HCT116 (cell line): ENCODE data around the gene AGAP1. TPM values are rescaled to one million over a fixed set of nuclear protein-coding genes. Genes with fewer than 3 reads are reported as not detected.

Source experiments
- ATAC-seq: fragments of 200-7000 bp; cut with Tn5 transposase; 2 replicates; pipeline ENCODE4 v1.9.1; 2020; ENCODE audit warnings: mild to moderate bottlenecking, moderate library complexity
- BruUV-seq: library from RNA; stranded (reverse); fragments of 400-500 nt; replicated peaks from 2 replicates; lab custom pipeline; 2021; lab: Mats Ljungman, UMichigan
- CTCF ChIA-PET: fragments of 300-600 bp; sonication (Branson Sonifier 250); formaldehyde crosslinking; loops from one replicate; lab custom pipeline; 2021; ENCODE audit warnings: antibody characterized with exemption; lab: Charles Lee
- POLR2A ChIA-PET: fragments of 300-600, 350-600 bp; sonication (Branson Sonifier 250); formaldehyde crosslinking; loops from one replicate; lab custom pipeline; 2021; ENCODE audit warnings: antibody characterized with exemption; lab: Charles Lee
- RAD21 ChIA-PET, 2 experiments: fragments of 300-600 bp; sonication (Branson Sonifier 250); formaldehyde crosslinking; loops; one replicate each; lab custom pipeline; 2023; ENCODE audit warnings: low total read pairs in 2 of 2; ENCODE audit not compliant: uncharacterized antibody in 2 of 2, unreplicated experiment in 2 of 2, low non-redundant PET in 1 of 2; lab: Charles Lee
- DNase-seq: peaks from one replicate; pipeline ENCODE4 v3.0.0-alpha.2; 2010; ENCODE audit warnings: low read depth, low spot score
- H2AFZ ChIP-seq: fragments of 200-600 bp; shearing (Covaris generic), sonication (generic); 2 replicates; pipeline ENCODE4 v1.6.1; 2017; ENCODE audit warnings: low read depth, mixed run types, mixed read lengths, antibody characterized with exemption, low read length; ENCODE audit not compliant: poor library complexity, severe bottlenecking
- H3K27ac ChIP-seq: 2 replicates; pipeline ENCODE4 v1.5.1; 2012; ENCODE audit warnings: low read depth, low read length
- H3K27me3 ChIP-seq: fragments of 200-600 bp; sonication (generic); 2 replicates; pipeline ENCODE4 v1.6.1; 2016; ENCODE audit warnings: mixed run types, low read length, mixed read lengths; ENCODE audit not compliant: insufficient read depth
- H3K36me3 ChIP-seq, 2 experiments: fragments of 200-500 bp in 1 of 2; fragments of 200-600 bp in 1 of 2; sonication (Bioruptor generic) in 1 of 2; sonication (generic) in 1 of 2; 2 replicates each; pipeline versions ENCODE4 v1.5.1 to v1.6.1; 2014 to 2016; ENCODE audit warnings: low read length in 2 of 2, inconsistent platforms in 1 of 2, mixed read lengths in 1 of 2, mixed run types in 1 of 2; ENCODE audit not compliant: insufficient read depth in 2 of 2, control insufficient read depth in 1 of 2
- H3K4me1 ChIP-seq, 2 experiments: fragments of 200-600 bp in 1 of 2; sonication (generic) in 1 of 2; 2 replicates each; pipeline versions ENCODE4 v1.5.1 to v1.6.1; 2012 to 2017; ENCODE audit warnings: low read length in 2 of 2, inconsistent platforms in 1 of 2, mild to moderate bottlenecking in 1 of 2, mixed read lengths in 1 of 2, mixed run types in 1 of 2, moderate library complexity in 1 of 2; ENCODE audit not compliant: insufficient read depth in 2 of 2, control insufficient read depth in 1 of 2
- H3K4me2 ChIP-seq: fragments of 200-600 bp; sonication (generic); 2 replicates; pipeline ENCODE4 v1.6.1; 2017; ENCODE audit warnings: mixed run types, low read length, mixed read lengths
- H3K4me3 ChIP-seq, 2 experiments: fragments of 200-600 bp in 1 of 2; sonication (generic) in 1 of 2; replicated peaks in 1 of 2; 2 replicates each; pipeline ENCODE4 v1.5.1; 2011 to 2016; ENCODE audit warnings: low read length in 2 of 2, control low read depth in 1 of 2, low read depth in 1 of 2, mild to moderate bottlenecking in 1 of 2, mixed read lengths in 1 of 2, mixed run types in 1 of 2
- H3K79me2 ChIP-seq: fragments of 200-600 bp; sonication (generic); 2 replicates; pipeline ENCODE4 v1.6.1; 2017; ENCODE audit warnings: mild to moderate bottlenecking, mixed run types, low read length, moderate library complexity, mixed read lengths; ENCODE audit not compliant: insufficient read depth
- H3K9ac ChIP-seq: fragments of 200-600 bp; sonication (generic); 2 replicates; pipeline ENCODE4 v1.6.1; 2016; ENCODE audit warnings: low read length, mixed read lengths
- H3K9me2 ChIP-seq: fragments of 200-600 bp; sonication (generic), shearing (Covaris generic); 2 replicates; pipeline ENCODE4 v1.6.1; 2017; ENCODE audit warnings: mixed run types, mild to moderate bottlenecking, moderate library complexity; ENCODE audit not compliant: insufficient read depth
- H3K9me3 ChIP-seq, 2 experiments: fragments of 200-500 bp in 1 of 2; fragments of 200-600 bp in 1 of 2; sonication (Bioruptor generic) in 1 of 2; sonication (generic) in 1 of 2; 2 replicates each; pipeline ENCODE4 v1.6.1; 2014 to 2017; ENCODE audit warnings: low read length in 2 of 2, mixed read lengths in 2 of 2, inconsistent platforms in 1 of 2, low read depth in 1 of 2, mild to moderate bottlenecking in 1 of 2, mixed run types in 1 of 2, moderate library complexity in 1 of 2; ENCODE audit not compliant: control insufficient read depth in 1 of 2, insufficient read depth in 1 of 2
- H4K20me1 ChIP-seq: fragments of 200-600 bp; sonication (generic), shearing (Covaris generic); 2 replicates; pipeline ENCODE4 v1.6.1; 2017; ENCODE audit warnings: mixed run types, mild to moderate bottlenecking, moderate library complexity; ENCODE audit not compliant: insufficient read depth
- CEBPB ChIP-seq: IDR thresholded peaks from 2 replicates; pipeline ENCODE4 v1.6.1; 2012; ENCODE audit warnings: low read depth
- EZH2 ChIP-seq: fragments of 200-600 bp; sonication (generic); IDR thresholded peaks from 2 replicates; pipeline ENCODE4 v1.6.1; 2017; ENCODE audit warnings: antibody characterized with exemption, mixed run types
- EZH2phosphoT487 ChIP-seq: fragments of 200-600 bp; IDR thresholded peaks from 2 replicates; pipeline ENCODE4 v1.6.1; 2018; ENCODE audit warnings: antibody characterized with exemption, borderline replicate concordance
- JUND ChIP-seq: IDR thresholded peaks from 2 replicates; pipeline ENCODE4 v1.6.1; 2012
- RAD21 ChIP-seq: IDR thresholded peaks from 2 replicates; pipeline ENCODE4 v1.6.1; 2012; ENCODE audit warnings: low read depth, mild to moderate bottlenecking
- REST ChIP-seq: IDR thresholded peaks from 2 replicates; pipeline ENCODE4 v1.6.1; 2012; ENCODE audit warnings: low read depth
- SIN3A ChIP-seq: IDR thresholded peaks from 2 replicates; pipeline ENCODE4 v1.6.1; 2012; ENCODE audit warnings: low read depth
- SP1 ChIP-seq: IDR thresholded peaks from 2 replicates; pipeline ENCODE4 v1.6.1; 2012; ENCODE audit warnings: low read depth
- SRF ChIP-seq: IDR thresholded peaks from 2 replicates; pipeline ENCODE4 v1.6.1; 2012; ENCODE audit warnings: low read depth
- YY1 ChIP-seq: IDR thresholded peaks from 2 replicates; pipeline ENCODE4 v1.6.1; 2011; ENCODE audit warnings: low read length, low read depth, moderate library complexity, mild to moderate bottlenecking; ENCODE audit not compliant: insufficient replicate concordance; ENCODE audit errors: extremely low read depth
- ZBTB33 ChIP-seq: IDR thresholded peaks from 2 replicates; pipeline ENCODE4 v1.6.1; 2011; ENCODE audit warnings: mild to moderate bottlenecking, low read length, moderate library complexity; ENCODE audit not compliant: insufficient replicate concordance; ENCODE audit errors: extremely low read depth
- ZFX ChIP-seq: fragments of 450-650 bp; IDR thresholded peaks from 2 replicates; pipeline ENCODE4 v1.6.1; 2017
- ZNF274 ChIP-seq: fragments of 200-500 bp; sonication (Bioruptor generic); IDR thresholded peaks from 2 replicates; pipeline ENCODE4 v1.6.1; 2014; ENCODE audit warnings: mild to moderate bottlenecking, low read depth, low read length, inconsistent platforms
- intact Hi-C: fragments of 100-400 bp; cut with micrococcal nuclease; formaldehyde crosslinking; loops from 2 replicates; pipeline ENCODE4 v1.10.0; 2022
- total RNA-seq: library from RNA; stranded (reverse); gene quantifications from one replicate; pipeline ENCODE4 v1.2.1, GENCODE V29; 2021; ENCODE audit not compliant: unreplicated experiment
- TF ChIP-seq, protein P1 (sequence below), 3 experiments: fragments of 200-600 bp in 1 of 3; sonication (generic) in 1 of 3; IDR thresholded peaks in 2 of 3; conservative IDR thresholded peaks in 1 of 3; 2 replicates each; pipeline ENCODE4 v1.5.1; 2012 to 2017; ENCODE audit warnings: low read depth in 2 of 3, low read length in 2 of 3, antibody characterized with exemption in 1 of 3, borderline replicate concordance in 1 of 3, control low read depth in 1 of 3, mild to moderate bottlenecking in 1 of 3, mixed read lengths in 1 of 3, mixed run types in 1 of 3, moderate library complexity in 1 of 3; ENCODE audit not compliant: insufficient read depth in 1 of 3

AGAP1 gene
- total RNA-seq, 1 experiment from 2014 or later: 43.8 TPM

GRCh38 chr2:235566931-235567495, 73.2 kb downstream of the AGAP1 start:
- RAD21 ChIA-PET: no interaction called here

DNA sequence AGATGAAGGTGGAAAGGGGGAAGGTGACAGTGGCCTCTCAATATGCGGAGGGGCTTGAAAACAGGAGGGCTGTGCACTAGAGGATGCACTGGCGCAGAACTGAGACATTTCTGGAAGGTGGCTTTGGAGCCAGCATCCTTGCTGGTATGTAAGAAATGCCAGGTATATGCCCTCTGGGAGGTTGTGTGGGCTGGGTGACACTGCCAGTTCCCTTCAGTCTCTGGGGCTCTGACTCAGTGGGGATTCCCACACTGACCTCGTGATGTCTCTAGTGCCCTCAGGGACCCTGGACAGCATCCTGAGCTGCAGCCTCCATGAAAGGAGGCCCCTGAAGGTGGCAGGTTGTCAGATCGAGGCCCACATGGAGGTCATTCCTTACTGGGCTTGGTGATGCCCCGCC, 74.0 kb downstream of the AGAP1 start:
- BruUV-seq: no TSS peak
- RAD21 ChIA-PET: no interaction called here
- no peak for TF ChIP-seq CEBPB
- TF ChIP-seq RAD21: no peak
- no peak for TF ChIP-seq REST
- TF ChIP-seq JUND: no peak
- no peak for TF ChIP-seq EZH2phosphoT487
- TF ChIP-seq SP1: no peak
- TF ChIP-seq SRF: no peak
- TF ChIP-seq, protein P1, sequence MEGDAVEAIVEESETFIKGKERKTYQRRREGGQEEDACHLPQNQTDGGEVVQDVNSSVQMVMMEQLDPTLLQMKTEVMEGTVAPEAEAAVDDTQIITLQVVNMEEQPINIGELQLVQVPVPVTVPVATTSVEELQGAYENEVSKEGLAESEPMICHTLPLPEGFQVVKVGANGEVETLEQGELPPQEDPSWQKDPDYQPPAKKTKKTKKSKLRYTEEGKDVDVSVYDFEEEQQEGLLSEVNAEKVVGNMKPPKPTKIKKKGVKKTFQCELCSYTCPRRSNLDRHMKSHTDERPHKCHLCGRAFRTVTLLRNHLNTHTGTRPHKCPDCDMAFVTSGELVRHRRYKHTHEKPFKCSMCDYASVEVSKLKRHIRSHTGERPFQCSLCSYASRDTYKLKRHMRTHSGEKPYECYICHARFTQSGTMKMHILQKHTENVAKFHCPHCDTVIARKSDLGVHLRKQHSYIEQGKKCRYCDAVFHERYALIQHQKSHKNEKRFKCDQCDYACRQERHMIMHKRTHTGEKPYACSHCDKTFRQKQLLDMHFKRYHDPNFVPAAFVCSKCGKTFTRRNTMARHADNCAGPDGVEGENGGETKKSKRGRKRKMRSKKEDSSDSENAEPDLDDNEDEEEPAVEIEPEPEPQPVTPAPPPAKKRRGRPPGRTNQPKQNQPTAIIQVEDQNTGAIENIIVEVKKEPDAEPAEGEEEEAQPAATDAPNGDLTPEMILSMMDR (IDR thresholded peaks at IDR 0.05 in 2 of 3, conservative IDR thresholded peaks at IDR 0.05 in 1 of 3; ENCODE audit: borderline replicate concordance in 1 of 3, insufficient read depth in 1 of 3, low read depth in 2 of 3, low read length in 2 of 3): no peak
- no peak for TF ChIP-seq EZH2
- no peak for TF ChIP-seq ZFX
- no peak for TF ChIP-seq ZBTB33

More at GRCh38 chr2:235566931-235567495, 73.2 kb downstream of the AGAP1 start:
- H3K27me3 ChIP-seq: no peaks in the 10 kb centered on the region
- CTCF ChIA-PET: no interaction called here
- DNase-seq: no peak
- no peak for ATAC-seq
- no peak for TF ChIP-seq ZNF274
- no peak for TF ChIP-seq YY1
- no peak for TF ChIP-seq SIN3A
- TF ChIP-seq, all 23 proteins: peak for 0
- H3K9ac ChIP-seq: no peak overlapping the region
- H2AFZ ChIP-seq: no peak overlapping the region
- no peak overlapping the region for H3K4me2 ChIP-seq
- no peak overlapping the region for H3K4me3 ChIP-seq
- POLR2A ChIA-PET: no interaction called here
- peaks cover 0 to 10% of the 10 kb centered on the region in 2 experiments; a peak in 1 of 4 replicates for H3K9me3 ChIP-seq
- H3K36me3 ChIP-seq: peaks cover 0 to 10% of the 10 kb centered on the region in 2 experiments; a peak in 1 of 4 replicates
- H3K4me1 ChIP-seq: peaks cover 10% of the 10 kb centered on the region in 2 experiments; a peak in 3 of 4 replicates
- H3K27ac ChIP-seq: no peak overlapping the region
- peaks cover 89% of the 10 kb centered on the region for H3K79me2 ChIP-seq
- intact Hi-C loops: no loop called here
- no TSS peak for BruUV-seq
- peaks cover 8% of the 10 kb centered on the region; the same call in 1 of the 2 replicates for H4K20me1 ChIP-seq
- no peaks in the 10 kb centered on the region for H3K9me2 ChIP-seq

More for the DNA sequence above, 74.0 kb downstream of the AGAP1 start:
- no peak for ATAC-seq
- Histone ChIP-seq H3K4me2 (no peak overlapping the region), H3K4me3 (no peak overlapping the region), H3K9ac (no peak overlapping the region), H3K9me2 (no peaks in the 10 kb centered on the region), H3K79me2 (peaks cover 89% of the 10 kb centered on the region), H3K4me1 (peaks cover 10% of the 10 kb centered on the region in 2 experiments; a peak in 3 of 4 replicates), H3K9me3 (peaks cover 0 to 10% of the 10 kb centered on the region in 2 experiments; a peak in 1 of 4 replicates), H4K20me1 (peaks cover 8% of the 10 kb centered on the region; the same call in 1 of the 2 replicates), H3K36me3 (peaks cover 0 to 10% of the 10 kb centered on the region in 2 experiments; a peak in 1 of 4 replicates), H3K27ac (no peak overlapping the region), H3K27me3 (no peaks in the 10 kb centered on the region), H2AFZ (no peak overlapping the region)
- POLR2A ChIA-PET: no interaction called here
- CTCF ChIA-PET: no interaction called here
- no peak for DNase-seq
- intact Hi-C loops: no loop called here
